Fibroblast of lung (primary cell): ENCODE measurements around the gene GALNT18. TPM values are rescaled to one million over a fixed set of nuclear protein-coding genes. Genes with fewer than 3 reads are reported as not detected.

Experiments
- DNase-seq, 2 donors: peaks; one replicate each; pipeline versions ENCODE4 v3.0.0 to v3.0.0-alpha.2; 2010; ENCODE audit warnings: low read depth in 2 of 2
- H2AFZ ChIP-seq: 2 replicates; pipeline ENCODE4 v1.5.1; 2012; ENCODE audit warnings: low read length, control low read depth, inconsistent platforms
- H3K27ac ChIP-seq: 2 replicates; pipeline ENCODE4 v1.5.1; 2011; ENCODE audit warnings: low read length, control low read depth; ENCODE audit not compliant: insufficient read depth
- H3K27me3 ChIP-seq: 2 replicates; pipeline ENCODE4 v1.5.1; 2011; ENCODE audit warnings: mild to moderate bottlenecking, low read length; ENCODE audit not compliant: control insufficient read depth, insufficient read depth
- H3K36me3 ChIP-seq: 2 replicates; pipeline ENCODE4 v1.5.1; 2011; ENCODE audit warnings: low read length; ENCODE audit not compliant: control insufficient read depth, insufficient read depth
- H3K4me1 ChIP-seq: 2 replicates; pipeline ENCODE4 v1.5.1; 2011; ENCODE audit warnings: low read length; ENCODE audit not compliant: control insufficient read depth, insufficient read depth; ENCODE audit errors: extremely low read depth
- H3K4me2 ChIP-seq: 2 replicates; pipeline ENCODE4 v1.5.1; 2011; ENCODE audit warnings: low read length, control low read depth; ENCODE audit not compliant: insufficient read depth; ENCODE audit errors: extremely low read depth
- H3K4me3 ChIP-seq, 4 experiments: fragments of 200-600 bp in 1 of 4; sonication (generic) in 1 of 4; replicated peaks in 1 of 4; 2 replicates each; pipeline ENCODE4 v1.5.1; 2011 to 2016; ENCODE audit warnings: low read length in 4 of 4, low read depth in 3 of 4, mild to moderate bottlenecking in 3 of 4, control low read depth in 2 of 4, inconsistent platforms in 1 of 4, mixed read lengths in 1 of 4; ENCODE audit not compliant: insufficient read depth in 1 of 4; ENCODE audit errors: control extremely low read depth in 1 of 4
- H3K79me2 ChIP-seq: 2 replicates; pipeline ENCODE4 v1.5.1; 2012; ENCODE audit warnings: mild to moderate bottlenecking, low read length, inconsistent platforms; ENCODE audit not compliant: control insufficient read depth, insufficient read depth
- H3K9ac ChIP-seq: 2 replicates; pipeline ENCODE4 v1.5.1; 2011; ENCODE audit warnings: mild to moderate bottlenecking, low read length, control low read depth; ENCODE audit not compliant: insufficient read depth
- H3K9me3 ChIP-seq: 2 replicates; pipeline ENCODE4 v1.5.1; 2012; ENCODE audit warnings: low read depth, low read length; ENCODE audit not compliant: control insufficient read depth, insufficient read depth
- H4K20me1 ChIP-seq: 2 replicates; pipeline ENCODE4 v1.5.1; 2011; ENCODE audit warnings: low read length; ENCODE audit not compliant: control insufficient read depth, insufficient read depth; ENCODE audit errors: extremely low read depth
- CTCF ChIP-seq, 2 donors: IDR thresholded peaks in 1 of 2; conservative IDR thresholded peaks in 1 of 2; 1 replicate in 1 of 2; 2 replicates in 1 of 2; pipeline ENCODE4 v1.5.1; 2011 to 2012; ENCODE audit warnings: low read length in 2 of 2, control low read depth in 1 of 2, inconsistent platforms in 1 of 2, low read depth in 1 of 2, mild to moderate bottlenecking in 1 of 2
- EZH2 ChIP-seq: IDR thresholded peaks from 2 replicates; pipeline ENCODE4 v1.5.1; 2012; ENCODE audit warnings: low read length, control low read depth, mild to moderate bottlenecking; ENCODE audit errors: missing control alignments
- polyA plus RNA-seq, 2 donors: library from polyadenylated mRNA; depleted of rRNA in 1 of 2; stranded (reverse) in 1 of 2; unstranded in 1 of 2; fragments of >200 nt; gene quantifications; 2 replicates each; pipeline ENCODE4 v1.2.1, GENCODE V29; 2011 to 2012; ENCODE audit warnings: missing spikeins in 1 of 2
- total RNA-seq: library from RNA; depleted of rRNA; stranded (reverse); fragments of >200 nt; gene quantifications from 2 replicates; pipeline ENCODE4 v1.2.1, GENCODE V29; 2014

Gene GALNT18
- total and polyA plus RNA-seq, 2 donors (not counting 1 experiment from before 2014, with no cell fraction given), result 0.50 to 19.3 TPM

- no peaks in the 10 kb centered on the region for H4K20me1 ChIP-seq
- H3K27ac ChIP-seq, result no peak overlapping the region
- H3K9ac ChIP-seq, result no peak overlapping the region
- TF ChIP-seq CTCF (conservative IDR thresholded peaks at IDR 0.05 in 1 of 2, IDR thresholded peaks at IDR 0.05 in 1 of 2; ENCODE audit: low read depth in 1 of 2, low read length in 2 of 2) (no peak), EZH2 (no peak)
- no peaks in the 10 kb centered on the region for H3K79me2 ChIP-seq
- H3K4me2 ChIP-seq, result no peak overlapping the region
- no peak overlapping the region for H2AFZ ChIP-seq
- H3K9me3 ChIP-seq, result no peaks in the 10 kb centered on the region
- no peak for DNase-seq
- no peak overlapping the region for H3K4me3 ChIP-seq
- no peaks in the 10 kb centered on the region for H3K36me3 ChIP-seq
- H3K4me1 ChIP-seq, result no peaks in the 10 kb centered on the region
- H3K27me3 ChIP-seq, result peaks cover 2% of the 10 kb centered on the region
Measured at GRCh38 chr11:11581481-11581880, 40.3 kb downstream of the GALNT18 start.

- Histone ChIP-seq H3K4me1 (no peaks in the 10 kb centered on the region), H3K4me3 (no peak overlapping the region), H3K9ac (no peak overlapping the region), H3K27me3 (peaks cover 2% of the 10 kb centered on the region), H3K27ac (no peak overlapping the region), H3K36me3 (no peaks in the 10 kb centered on the region), H3K79me2 (no peaks in the 10 kb centered on the region), H3K9me3 (no peaks in the 10 kb centered on the region), H3K4me2 (no peak overlapping the region), H2AFZ (no peak overlapping the region), H4K20me1 (no peaks in the 10 kb centered on the region)
- DNase-seq, result no peak
- no peak for TF ChIP-seq CTCF (conservative IDR thresholded peaks at IDR 0.05 in 1 of 2, IDR thresholded peaks at IDR 0.05 in 1 of 2; ENCODE audit: low read depth in 1 of 2, low read length in 2 of 2)
- no peak for TF ChIP-seq EZH2
Measured at GRCh38 chr11:11580841-11581411, 40.9 kb downstream of the GALNT18 start.

GRCh38 chr11:11580012-11580411 lies 41.8 kb downstream of the GALNT18 start:
- Histone ChIP-seq H3K27ac (no peak overlapping the region), H3K27me3 (peaks cover 2% of the 10 kb centered on the region), H3K36me3 (no peaks in the 10 kb centered on the region), H3K4me1 (no peaks in the 10 kb centered on the region), H3K4me2 (no peak overlapping the region), H3K4me3 (no peak overlapping the region), H3K79me2 (no peaks in the 10 kb centered on the region), H2AFZ (no peak overlapping the region), H3K9me3 (no peaks in the 10 kb centered on the region), H4K20me1 (no peaks in the 10 kb centered on the region), H3K9ac (no peak overlapping the region)
- TF ChIP-seq EZH2 (no peak), CTCF (conservative IDR thresholded peaks at IDR 0.05 in 1 of 2, IDR thresholded peaks at IDR 0.05 in 1 of 2; ENCODE audit: low read depth in 1 of 2, low read length in 2 of 2) (no peak)
- no peak for DNase-seq
